Activated naive CD4-positive, alpha-beta T cell treated with anti-CD3 and anti-CD28 coated beads, Interleukin-2, amount 10 ng/mL, durations not matched to agents 7 days and 5 days (primary cell): ENCODE data around the gene UCK1.

ENCODE experiments used
- CTCF ChIA-PET: fragments of 350-600 bp; sonication (Branson Sonifier 250); formaldehyde crosslinking; loops from one replicate; lab custom pipeline; 2021; ENCODE audit warnings: antibody characterized with exemption; lab: Charles Lee
- DNase-seq: peaks from one replicate; pipeline ENCODE4 v3.0.0-alpha.2; 2020
- H3K27ac Mint-ChIP-seq: one replicate; pipeline ENCODE4 v1.8.0; 2021; ENCODE audit warnings: mild to moderate bottlenecking, moderate library complexity, mixed read lengths
- H3K27me3 Mint-ChIP-seq: one replicate; pipeline ENCODE4 v1.8.0; 2021; ENCODE audit warnings: mild to moderate bottlenecking, mixed read lengths
- H3K36me3 Mint-ChIP-seq: one replicate; pipeline ENCODE4 v1.8.0; 2021; ENCODE audit warnings: mixed read lengths
- H3K4me1 Mint-ChIP-seq: one replicate; pipeline ENCODE4 v1.8.0; 2021; ENCODE audit warnings: mixed read lengths
- H3K4me3 Mint-ChIP-seq: one replicate; pipeline ENCODE4 v1.8.0; 2021; ENCODE audit warnings: mild to moderate bottlenecking, moderate library complexity, mixed read lengths
- H3K9me3 Mint-ChIP-seq: one replicate; pipeline ENCODE4 v1.8.0; 2021; ENCODE audit warnings: mixed read lengths

UCK1 gene

GRCh38 chr9:131477367-131477766 is 53.7 kb downstream of the UCK1 start:
- no peak overlapping the region for H3K27ac Mint-ChIP-seq
- H3K36me3 Mint-ChIP-seq = peaks cover 64% of the 10 kb centered on the region

DNA sequence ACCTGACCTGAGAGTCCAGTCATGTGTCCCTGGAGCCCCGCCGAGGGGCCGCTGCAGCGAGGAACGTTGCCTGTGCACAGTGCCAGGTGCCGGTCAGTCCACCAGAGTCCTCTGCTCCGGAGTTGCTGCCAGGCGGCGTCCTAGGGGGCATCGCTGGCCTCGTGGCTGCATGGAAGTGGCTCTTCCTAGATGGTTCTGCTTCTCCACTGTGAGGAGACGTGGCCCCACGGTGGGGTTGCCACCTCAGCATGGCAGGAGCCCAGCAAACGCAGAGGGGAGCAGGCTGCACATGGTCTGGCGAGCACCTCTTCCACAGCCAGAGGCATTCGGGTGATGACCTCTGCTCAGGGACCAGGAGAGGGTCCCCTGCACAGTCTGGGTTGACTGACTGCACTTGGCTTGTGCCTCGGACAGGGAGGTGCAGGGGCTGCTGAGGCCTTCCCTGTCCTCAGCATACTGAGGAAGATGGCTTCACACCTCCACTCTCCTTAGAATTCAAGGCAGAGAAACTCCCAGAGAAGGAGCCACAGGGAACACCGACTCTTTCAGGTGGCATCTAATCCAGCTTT is 54.2 kb downstream of the UCK1 start:
- Mint-ChIP-seq H3K36me3 (peaks cover 59% of the 10 kb centered on the region), H3K4me3 (no peak overlapping the region), H3K27me3 (no peaks in the 10 kb centered on the region), H3K4me1 (peaks cover 3% of the 10 kb centered on the region), H3K27ac (no peak overlapping the region), H3K9me3 (no peaks in the 10 kb centered on the region)
- DNase-seq = no peak
- CTCF ChIA-PET = interaction anchor here (1.2 to 3.1 kb wide), 5 partner anchors 12 to 127 kb away, joined by 3 to 19 read pairs (median 4); no protein-coding TSS in a partner anchor

More at GRCh38 chr9:131477367-131477766, 53.7 kb downstream of the UCK1 start:
- Mint-ChIP-seq H3K4me1 (peaks cover 3% of the 10 kb centered on the region), H3K9me3 (no peaks in the 10 kb centered on the region), H3K27me3 (no peaks in the 10 kb centered on the region), H3K4me3 (no peak overlapping the region)
- no peak for DNase-seq
- CTCF ChIA-PET = interaction anchor here (0.5 to 3.1 kb wide), 7 partner anchors 67 to 180 kb away, joined by 3 to 19 read pairs (median 4); no protein-coding TSS in a partner anchor

DNA sequence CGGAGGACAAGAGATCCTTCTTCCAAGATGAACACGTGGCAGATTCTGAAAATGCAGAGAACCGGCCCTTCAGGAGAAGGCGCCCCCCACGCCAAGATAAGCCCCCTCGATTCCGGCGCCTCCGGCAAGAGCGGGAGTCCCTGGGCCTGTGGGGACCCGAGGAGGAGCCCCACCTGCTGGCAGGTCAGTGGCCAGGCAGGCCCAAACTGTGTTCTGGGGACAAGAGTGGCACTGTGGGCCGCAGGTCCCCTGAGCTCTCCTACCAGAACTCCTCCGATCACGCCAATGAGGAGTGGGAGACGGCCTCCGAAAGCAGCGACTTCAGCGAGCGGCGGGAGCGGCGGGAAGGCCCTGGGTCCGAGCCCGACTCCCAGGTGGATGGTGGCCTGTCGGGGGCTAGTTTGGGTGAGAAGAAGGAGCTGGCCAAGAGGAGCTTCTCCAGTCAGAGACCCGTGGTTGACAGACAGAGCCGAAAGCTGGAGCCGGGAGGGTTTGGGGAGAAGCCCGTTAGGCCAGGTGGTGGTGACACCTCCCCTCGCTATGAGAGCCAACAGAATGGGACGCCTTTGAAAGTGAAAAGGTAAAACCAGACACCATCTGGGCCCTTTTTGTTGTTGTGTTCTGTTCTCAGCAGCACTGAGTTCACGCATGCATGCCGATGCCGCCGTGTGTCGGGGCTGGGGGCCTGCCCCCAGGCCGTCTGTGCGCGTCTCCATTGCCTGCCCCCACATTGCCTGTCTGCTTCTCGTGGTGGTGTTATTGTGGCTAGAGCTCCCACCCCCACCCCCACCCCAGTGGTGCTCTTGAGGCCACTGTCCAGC is 54.9 kb downstream of the UCK1 start:
- Mint-ChIP-seq H3K27me3 (no peaks in the 10 kb centered on the region), H3K9me3 (no peaks in the 10 kb centered on the region), H3K27ac (no peak overlapping the region), H3K4me3 (no peak overlapping the region), H3K36me3 (peaks cover 61% of the 10 kb centered on the region), H3K4me1 (peaks cover 3% of the 10 kb centered on the region)
- CTCF ChIA-PET = interaction anchor here (1.2 to 1.4 kb wide), 2 partner anchors 11 to 126 kb away, joined by 3 to 4 read pairs; no protein-coding TSS in a partner anchor
- no peak for DNase-seq

- H3K9me3 Mint-ChIP-seq = no peaks in the 10 kb centered on the region
- CTCF ChIA-PET = interaction anchor here (1.0 to 1.4 kb wide), 3 partner anchors 10 to 125 kb away, joined by 3 to 4 read pairs (median 4); no protein-coding TSS in a partner anchor
- H3K27me3 Mint-ChIP-seq = no peaks in the 10 kb centered on the region
- H3K4me1 Mint-ChIP-seq = peaks cover 3% of the 10 kb centered on the region
- H3K27ac Mint-ChIP-seq = peak overlapping the region; percentile 33
- peaks cover 64% of the 10 kb centered on the region for H3K36me3 Mint-ChIP-seq
- DNase-seq = no peak
- H3K4me3 Mint-ChIP-seq = no peak overlapping the region
Observed at GRCh38 chr9:131475111-131475955, 55.7 kb downstream of the UCK1 start.

DNA sequence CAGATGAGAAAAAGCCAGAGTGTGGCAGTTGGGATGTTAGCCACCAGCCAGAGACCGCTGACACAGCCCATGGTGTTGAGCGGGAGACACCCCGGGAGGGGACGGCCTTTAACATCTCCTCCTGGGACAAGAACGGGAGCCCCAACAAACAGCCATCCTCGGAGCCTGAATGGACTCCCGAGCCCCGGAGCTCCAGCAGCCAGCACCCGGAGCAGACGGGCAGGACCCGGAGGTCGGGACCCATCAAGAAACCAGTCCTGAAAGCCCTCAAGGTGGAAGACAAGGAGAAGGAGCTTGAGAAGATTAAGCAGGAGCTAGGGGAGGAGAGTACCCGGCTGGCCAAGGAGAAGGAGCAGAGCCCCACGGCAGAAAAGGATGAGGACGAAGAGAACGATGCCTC is 56.4 kb downstream of the UCK1 start:
- H3K27me3 Mint-ChIP-seq = no peaks in the 10 kb centered on the region
- H3K27ac Mint-ChIP-seq = peak overlapping the region; percentile 33
- DNase-seq = peak; percentile 20
- CTCF ChIA-PET = interaction anchor here (0.8 to 1.7 kb wide), 4 partner anchors 25 to 68 kb away, joined by 3 to 8 read pairs (median 4); no protein-coding TSS in a partner anchor
- H3K4me3 Mint-ChIP-seq = no peak overlapping the region
- H3K4me1 Mint-ChIP-seq = peaks cover 3% of the 10 kb centered on the region
- H3K36me3 Mint-ChIP-seq = peaks cover 65% of the 10 kb centered on the region
- H3K9me3 Mint-ChIP-seq = no peaks in the 10 kb centered on the region

GRCh38 chr9:131473891-131474290 is 57.2 kb downstream of the UCK1 start:
- Mint-ChIP-seq H3K36me3 (peaks cover 62% of the 10 kb centered on the region), H3K27ac (no peak overlapping the region)
- DNase-seq = peak; percentile 14

More at GRCh38 chr9:131473891-131474290, 57.2 kb downstream of the UCK1 start:
- no peak overlapping the region for H3K4me3 Mint-ChIP-seq
- no peaks in the 10 kb centered on the region for H3K27me3 Mint-ChIP-seq
- no peaks in the 10 kb centered on the region for H3K9me3 Mint-ChIP-seq
- H3K4me1 Mint-ChIP-seq = peaks cover 3% of the 10 kb centered on the region
- CTCF ChIA-PET = interaction anchor here (0.8 to 1.7 kb wide), 3 partner anchors 37 to 68 kb away, joined by 3 to 8 read pairs (median 3); no protein-coding TSS in a partner anchor
